ENCODE results near the gene SIRPB2.

SIRPB2 gene

DNA sequence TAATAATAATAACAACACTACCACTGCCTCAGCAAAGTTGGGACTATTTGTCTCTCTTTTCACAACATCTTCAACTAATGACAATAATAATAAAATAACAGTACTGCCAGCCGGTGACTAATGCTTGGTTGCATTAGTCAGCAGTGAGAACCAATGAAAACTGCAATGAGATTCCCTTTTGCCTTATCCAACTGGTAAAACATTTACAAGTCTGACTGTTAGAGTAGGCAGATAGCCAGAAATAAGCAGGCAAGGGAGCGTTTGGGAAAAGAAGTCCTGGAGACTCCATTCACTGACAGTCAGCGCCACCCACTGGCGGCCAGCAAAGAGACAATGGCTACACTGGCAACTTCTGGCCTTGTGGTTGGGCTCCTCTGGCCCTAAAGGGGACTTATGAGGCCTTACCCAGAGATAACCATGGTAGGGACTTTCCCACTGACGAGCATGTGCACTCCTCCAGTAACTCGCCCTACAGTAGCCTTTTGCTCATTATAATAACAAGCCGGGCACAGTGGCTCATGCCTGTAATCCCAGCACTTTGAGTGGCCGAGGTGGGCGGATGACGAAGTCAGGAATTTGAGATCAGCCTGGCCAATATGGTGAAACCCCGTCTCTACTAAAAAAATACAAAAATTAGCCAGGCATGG lies 21.2 kb downstream of the SIRPB2 start:
- peak; percentile 96 for DNase-seq

DNA sequence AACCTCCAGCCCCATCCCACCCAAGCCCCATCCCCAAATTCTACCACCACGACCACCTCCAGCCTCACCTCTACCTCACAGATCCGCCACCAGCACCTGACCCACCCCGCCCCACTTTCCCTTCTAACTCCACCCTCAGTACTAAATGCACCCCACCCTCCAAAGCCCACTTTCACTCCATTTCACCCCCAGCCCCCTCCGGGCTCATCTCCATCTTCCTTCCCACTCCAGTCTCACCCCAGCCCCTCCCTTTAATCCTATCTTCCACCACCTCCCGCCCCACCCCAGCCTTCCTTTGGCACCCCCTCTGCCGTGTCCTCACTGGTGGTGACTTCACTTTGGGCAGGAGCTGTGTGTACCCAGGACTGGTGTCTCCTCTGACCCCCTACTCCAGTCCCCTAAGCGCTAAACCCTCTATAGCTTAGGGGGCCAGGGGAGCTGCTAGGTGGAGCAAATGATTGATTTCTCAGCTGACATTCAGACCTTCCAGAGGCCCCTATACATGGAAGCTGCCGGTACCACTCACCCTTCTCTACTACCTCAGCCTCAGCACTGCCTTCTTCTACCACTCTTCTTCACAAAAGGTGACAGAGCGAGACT lies 21.8 kb downstream of the SIRPB2 start:
- no peak for DNase-seq

DNA sequence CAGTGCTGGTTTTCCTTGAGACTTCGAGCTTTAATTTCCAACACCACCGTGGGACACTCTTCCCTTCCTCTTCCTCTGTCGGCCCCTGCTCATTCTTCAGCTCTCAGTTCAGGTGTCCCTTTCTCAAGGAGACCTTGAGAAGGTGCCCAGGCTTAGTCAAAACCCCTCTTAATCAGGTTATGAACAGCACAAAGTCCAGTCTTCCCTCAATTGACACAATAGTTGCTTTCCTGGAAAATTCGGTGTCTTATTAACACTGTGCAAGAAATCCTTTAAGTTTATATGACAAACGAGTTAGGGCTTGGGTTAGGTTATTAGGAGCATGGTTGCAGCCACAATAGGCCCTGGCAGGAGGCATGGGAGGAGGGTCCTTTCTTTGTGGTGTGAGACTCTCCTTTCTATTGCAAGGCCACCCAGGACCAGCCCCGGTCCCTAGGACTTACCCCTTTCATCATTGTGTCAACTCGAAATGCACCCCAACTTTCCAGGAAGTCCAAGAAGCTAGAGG lies 23.0 kb downstream of the SIRPB2 start:
- no peak for DNase-seq

DNA sequence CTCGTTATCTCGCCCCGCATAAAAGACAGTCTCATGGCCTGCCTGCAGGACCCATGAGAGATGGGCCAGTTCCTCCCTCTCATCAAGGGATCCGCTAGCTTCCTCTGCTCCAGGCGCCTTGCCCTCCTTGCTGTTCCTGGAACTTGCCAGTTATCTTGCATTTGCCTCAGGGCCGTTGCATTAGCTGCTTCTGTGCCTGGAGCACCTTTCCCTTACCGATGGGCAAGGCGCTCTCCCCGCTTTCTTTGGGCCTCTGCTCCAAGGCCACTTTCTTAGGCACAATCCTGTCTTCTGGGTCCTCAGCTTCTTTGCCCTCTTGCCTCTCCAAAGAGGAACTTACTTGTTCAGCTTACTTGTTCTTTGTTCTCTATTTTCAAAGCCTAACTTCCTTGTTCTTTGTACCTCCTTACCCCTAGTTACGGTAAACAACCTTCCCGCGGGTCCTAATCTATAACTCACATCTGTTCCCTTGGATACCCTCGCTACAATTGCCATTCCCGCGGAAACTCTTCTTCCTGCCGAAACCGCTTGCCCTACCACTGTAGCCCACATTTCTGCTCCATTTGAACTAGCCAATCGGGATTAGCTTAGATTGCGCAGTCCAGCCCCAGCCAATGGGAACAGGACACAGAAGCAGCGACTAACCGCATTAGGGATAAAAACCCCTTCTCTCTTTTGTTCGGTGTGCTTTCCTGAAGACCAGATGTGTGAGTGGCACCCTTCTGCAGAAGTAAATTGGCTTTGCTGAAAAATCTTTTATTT lies 23.7 kb downstream of the SIRPB2 start:
- DNase-seq = no peak

DNA sequence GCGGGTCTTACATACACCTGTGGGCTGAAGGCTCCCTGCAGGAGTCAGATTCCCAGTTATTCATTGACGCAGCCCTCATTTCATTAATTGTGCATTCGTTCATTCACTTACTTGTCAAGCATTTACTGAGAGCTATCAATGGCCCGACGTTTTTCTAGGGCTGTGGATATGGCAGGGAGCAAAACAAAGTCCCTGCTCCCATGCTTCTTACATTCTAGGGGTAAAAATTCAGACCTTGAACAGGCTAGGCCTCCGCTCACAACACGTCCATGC lies 24.2 kb downstream of the SIRPB2 start:
- DNase-seq = no peak

DNA sequence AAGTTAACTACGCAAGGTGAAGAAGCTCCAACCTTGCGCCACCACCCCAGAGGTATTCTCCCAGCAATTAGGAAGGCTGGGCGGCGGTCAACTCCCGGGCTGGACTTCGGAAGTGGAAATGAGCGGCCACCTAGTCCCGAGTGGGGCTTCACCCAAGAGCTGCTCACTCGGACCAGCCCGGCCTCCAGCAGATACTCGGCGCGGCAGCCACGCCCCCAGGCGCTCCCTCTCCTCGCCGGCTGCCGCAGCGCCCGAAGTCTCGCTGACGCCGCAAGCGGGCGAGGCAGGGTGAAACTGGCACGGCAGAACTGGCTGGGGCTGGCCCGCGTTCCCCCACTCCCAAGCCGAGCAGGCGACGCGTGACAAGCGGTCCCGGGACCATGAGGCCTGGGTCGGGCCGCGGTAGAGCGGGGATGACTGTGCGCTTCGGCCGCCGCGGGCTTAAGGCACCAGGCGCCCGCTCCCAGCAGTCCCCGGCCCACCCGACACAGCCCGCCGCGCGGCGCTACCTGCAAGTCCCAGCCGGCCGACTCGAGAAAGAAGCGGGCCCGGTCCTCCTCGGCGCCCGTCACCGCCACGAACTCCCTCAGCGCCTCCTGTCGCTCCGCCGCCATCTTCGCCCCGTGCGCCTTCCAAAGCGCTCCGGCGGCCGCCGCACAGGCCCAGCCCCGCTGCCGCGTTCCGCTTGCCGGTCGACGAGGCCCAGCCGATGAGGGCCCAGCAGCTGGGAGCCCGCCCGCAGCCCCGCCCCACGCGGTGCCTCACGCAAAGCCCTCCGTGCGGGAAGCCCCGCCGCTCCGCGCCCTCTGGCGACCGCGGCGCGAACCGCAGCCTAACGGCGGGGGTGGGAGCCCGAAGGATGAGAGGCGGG lies 24.8 kb downstream of the SIRPB2 start, which contains the start of gene NSFL1C:
Gene NSFL1C, minus strand, starts transcription at position 639 of the 871 bp plus-strand sequence. Its CDS starts 25 bp downstream, at position 614.
- DNase-seq = peak; percentile 69

DNA sequence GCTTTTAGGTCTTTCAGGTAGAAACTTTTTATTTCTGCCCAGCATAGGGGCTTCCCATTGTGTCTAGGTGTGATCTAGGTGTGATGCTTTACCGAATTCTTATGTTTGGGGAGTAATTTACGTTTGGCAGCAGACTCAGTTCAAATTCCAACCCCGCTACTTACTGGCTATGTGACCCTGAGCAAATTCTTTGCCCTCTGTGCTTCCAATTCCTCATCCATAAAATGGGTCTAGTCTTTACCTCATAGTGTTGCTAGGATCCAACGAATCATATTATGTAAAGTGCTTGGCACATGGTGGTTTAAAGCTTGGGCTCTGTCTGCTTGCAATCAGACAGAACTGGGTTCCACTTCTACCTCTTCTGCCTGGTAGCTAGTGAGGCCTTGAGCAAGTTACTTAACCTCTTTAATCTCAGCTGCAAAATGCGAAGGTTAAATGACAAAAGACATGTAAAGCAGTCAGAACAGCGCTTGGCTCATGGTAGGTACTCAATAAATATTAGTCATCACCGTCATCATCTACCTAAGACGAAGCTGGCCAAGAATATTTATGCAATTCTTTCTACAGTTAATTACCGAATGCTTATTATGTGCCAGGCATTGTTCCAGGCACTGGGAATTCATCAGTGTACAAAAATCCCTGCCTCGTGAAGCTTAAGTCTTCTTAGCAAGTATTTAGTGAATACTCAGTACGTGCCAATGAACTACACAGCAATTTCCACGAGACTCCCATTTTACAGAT lies 25.6 kb downstream of the SIRPB2 start:
- DNase-seq = no peak

DNA sequence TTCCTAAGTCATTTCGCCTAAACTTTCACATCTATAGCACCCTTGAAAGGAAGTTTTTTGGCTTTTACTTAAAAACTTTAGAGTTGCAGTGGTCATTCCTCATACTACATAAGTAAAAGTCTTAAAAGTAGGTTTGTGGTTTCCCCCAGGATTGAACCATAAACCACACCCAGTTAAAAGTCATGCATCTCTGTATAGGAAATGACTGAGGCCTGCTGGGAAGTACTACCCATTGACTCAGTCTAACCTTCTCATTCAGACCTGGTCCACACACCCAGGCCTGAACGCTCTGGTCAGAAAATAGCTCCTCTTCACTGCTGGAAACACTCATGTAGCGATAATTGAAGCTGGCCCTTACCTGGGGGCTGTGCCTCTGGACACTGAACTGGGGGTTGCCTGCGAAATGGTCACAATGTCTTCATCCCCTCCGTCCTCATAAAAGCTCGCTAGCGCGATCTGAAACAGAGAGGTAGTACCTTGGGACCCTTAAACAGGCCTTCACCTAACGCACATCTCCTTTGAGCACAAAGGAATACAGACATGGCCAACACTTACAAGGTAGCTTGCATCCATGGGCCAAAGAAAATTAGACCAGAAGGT lies 27.1 kb downstream of the SIRPB2 start:
- no peak for DNase-seq

DNA sequence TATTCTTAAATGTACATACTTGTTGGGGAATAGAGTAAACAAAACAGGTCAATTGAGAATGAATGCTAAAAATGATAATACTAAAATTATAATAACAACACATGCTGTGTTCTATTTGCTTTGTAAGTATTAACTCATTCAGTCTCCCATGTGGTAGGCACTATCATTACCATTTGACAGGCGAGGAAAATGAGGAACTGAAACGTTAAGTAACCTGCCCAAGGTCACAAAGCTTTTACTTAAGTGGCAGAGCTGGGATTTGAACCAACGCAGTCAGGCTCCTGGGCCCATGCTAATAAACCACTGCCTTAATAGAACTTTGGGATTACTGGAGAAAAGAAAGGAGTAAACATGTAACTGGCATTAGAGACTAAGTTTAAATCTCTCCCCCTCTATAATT lies 28.4 kb downstream of the SIRPB2 start:
- DNase-seq = no peak

DNA sequence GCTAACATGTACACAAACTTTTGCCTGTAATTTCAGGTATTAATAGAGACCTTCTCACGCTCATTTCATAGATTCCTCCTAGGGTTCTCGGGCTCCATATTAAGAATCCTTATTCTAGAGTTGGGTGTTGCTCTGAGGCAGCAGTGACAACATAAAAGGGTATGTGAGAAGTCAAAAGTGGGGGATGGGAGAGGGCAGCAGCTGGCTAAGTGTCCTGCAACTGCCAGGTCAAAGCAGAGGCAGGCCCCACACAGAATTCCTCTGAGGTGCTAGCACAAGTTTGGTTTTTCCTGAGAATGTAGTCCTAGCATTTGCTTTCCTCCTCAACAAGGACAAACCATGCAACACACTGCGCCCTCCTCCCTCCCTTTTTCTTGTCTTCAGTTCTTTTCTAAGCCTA lies 29.2 kb downstream of the SIRPB2 start:
- no peak for DNase-seq

DNA sequence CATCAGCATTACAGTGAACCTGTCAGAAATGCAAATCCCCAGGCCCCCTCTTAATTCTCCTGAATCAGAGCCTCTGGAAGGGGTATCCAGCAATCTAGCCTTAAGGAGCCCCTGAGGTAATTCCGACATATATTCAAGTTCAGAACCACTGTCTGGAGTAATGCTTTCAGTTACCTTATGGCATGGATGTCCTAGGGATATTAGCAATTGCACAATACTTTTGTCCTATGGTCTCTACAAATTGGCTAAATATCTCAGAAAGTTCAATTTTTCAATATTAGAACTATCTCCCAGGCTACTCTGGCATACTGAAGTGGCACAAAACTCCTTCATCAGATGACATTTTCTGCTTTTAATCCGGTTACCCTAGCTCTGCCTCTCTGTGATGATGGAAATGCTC lies 30.9 kb downstream of the SIRPB2 start:
- no peak for DNase-seq

DNA sequence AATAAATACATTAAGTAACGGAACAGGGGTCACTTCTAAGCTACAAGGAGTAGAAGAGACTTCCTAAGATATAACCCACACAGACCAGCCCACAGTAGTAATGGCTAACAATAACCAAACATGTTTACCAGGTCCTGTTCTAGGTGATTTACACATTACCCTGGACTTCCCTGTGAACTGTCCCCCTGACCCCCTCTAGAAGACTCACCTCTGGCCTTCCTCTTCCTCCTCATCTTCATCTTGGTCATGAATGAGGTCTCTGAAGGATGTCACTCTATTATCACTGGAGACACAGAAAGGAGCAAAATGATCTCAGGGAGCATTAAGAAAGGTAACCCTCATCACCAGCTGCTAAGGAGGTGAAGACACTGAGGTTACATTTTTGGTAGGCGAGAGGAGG lies 33.2 kb downstream of the SIRPB2 start:
- DNase-seq = no peak

DNA sequence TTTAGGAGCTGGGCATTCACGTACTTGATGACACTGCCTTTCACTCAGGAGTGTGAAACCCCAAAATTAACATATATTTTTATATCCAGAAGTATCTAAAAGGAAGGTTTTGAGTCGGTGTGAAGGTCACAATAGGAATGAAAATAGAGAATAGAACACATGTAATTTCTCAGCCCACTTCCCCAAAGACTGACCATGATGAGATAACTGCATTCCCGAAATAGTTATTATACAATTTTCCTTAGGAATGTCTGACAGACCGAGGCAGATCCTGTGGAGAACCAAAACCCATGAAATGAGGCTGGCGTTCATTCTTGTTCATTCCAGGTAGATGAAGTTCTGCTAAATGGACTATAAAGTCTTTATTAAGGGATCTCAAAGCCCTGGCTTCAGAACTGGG lies 34.9 kb downstream of the SIRPB2 start:
- no peak for DNase-seq

DNA sequence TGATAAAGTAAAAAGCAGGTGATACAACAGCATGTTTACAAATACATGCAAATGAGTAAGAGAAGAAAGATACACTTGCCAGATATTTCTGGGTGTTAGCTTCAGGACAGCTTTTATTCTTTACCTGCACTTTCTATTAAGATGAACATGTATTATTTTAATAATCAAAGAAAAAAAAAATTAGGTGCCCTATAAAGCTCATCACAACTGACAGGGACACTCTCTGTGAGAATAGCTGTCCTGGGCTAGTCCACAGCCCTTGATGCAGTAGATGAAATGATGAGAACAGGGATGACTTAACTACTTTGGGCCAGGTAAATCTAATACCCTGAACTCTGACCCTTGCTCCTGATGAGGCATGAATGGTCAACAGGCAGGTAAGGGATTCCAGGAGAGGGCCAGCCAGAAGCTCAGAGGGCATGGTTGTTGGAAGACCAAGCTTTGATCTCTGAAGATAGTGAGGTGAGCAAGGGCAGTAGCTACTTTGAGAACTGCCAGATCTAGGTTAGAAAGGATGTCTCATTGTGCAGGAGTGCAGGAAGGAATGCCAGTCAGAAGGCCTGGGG lies 40.2 kb downstream of the SIRPB2 start:
- no peak for DNase-seq

DNA sequence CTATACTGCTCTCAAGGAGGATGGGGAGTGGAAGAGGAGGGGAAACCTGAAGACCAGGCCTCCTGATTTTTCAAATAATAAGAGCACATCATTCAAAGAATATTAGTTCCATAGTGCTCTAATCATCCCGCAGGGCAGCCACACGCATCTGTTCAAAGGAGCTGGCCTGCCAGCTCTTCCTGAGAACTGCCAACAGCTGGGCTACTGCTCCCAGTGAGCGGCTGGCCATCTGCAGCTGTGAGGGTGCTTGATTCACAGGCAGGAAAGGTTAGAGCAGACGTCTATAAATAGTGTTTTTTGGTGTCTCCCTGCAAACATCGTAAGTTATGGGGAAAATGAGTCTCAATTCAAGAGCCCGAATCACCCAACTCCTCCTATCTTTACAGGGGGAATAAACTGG lies 41.9 kb downstream of the SIRPB2 start:
- no peak for DNase-seq

DNA sequence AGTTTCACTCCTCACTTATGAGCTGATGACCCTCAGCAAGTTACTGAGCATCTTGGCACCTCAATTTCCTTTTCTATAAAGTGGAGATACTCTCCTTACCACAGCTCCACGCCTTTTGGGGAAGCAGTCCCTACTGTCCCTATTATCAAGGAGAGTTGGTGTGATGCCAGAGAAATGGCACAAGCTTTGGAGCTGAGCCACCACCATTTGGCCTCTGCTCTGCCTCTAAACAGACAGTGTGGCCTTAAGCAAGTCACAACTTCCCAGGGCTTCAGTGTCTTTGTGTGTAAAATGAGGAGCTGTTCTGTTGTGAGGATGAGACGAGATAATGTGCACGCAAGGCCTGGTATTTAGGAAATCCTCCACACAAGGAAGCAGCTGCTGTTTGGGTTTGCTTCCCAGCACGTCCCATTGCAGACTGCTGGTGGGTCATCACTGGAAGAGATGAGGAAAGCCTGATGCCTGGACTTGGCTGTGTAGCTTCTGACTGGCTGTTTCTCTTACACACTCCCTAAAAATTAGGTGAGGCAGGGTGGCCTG lies 43.1 kb downstream of the SIRPB2 start:
- DNase-seq = no peak

DNA sequence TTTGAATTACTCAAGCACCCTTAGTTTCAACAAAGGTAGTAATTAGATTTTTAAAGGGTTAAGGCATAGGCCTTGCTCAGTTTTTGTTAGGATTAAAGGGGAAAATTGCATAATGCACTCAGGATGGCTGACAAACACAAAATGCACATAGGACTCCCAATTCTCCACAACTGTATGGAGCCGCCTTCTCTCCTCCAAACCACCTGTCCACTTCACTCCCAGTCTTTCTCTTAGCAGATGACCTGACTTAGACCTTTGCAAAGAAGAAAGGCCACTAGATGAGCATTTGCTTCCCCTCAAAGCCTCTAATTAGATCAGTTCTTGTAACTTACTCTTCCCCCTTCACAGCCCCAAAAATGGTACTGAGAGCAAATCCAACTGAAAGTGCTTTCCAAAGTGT lies 44.7 kb downstream of the SIRPB2 start:
- no peak for DNase-seq

DNA sequence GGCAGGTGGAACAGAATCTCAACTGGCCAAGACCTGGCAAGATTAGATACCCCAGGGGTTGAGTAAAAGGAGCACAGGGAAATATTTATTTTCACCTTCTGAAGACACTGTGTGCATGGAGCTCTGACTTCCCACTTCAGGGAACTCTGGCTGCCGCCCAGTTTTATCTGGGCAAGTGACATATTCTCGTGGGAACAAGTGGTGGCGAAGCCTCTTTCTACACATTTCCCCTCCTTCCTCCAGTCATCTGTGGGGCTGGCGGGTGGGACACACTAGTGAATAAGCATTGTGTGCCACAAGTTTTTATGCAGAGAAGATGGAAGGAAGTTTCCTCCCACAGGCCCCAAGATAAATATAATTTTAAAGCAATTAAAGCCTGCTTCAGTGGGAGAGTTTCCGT lies 48.1 kb downstream of the SIRPB2 start:
- DNase-seq = no peak

DNA sequence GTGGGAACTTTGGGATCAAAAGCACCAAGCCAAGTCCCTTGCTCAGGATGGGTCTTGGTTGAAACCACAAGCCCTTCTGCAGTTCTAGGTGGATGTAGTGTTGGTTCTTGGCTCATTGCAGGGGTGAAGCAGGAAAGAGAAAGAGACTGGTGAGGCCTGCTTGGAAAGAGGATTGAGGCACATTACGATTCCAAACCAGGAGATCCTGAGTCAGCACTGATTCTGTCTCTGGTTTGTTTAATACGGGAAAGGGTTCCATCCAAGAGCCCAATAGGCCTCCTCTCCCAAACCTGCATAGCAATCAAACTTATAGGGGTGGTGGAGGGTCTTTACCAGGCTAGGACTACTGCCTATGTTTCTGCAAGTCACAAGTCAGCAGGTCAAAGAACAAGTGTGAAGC lies 48.9 kb downstream of the SIRPB2 start:
- no peak for DNase-seq

DNA sequence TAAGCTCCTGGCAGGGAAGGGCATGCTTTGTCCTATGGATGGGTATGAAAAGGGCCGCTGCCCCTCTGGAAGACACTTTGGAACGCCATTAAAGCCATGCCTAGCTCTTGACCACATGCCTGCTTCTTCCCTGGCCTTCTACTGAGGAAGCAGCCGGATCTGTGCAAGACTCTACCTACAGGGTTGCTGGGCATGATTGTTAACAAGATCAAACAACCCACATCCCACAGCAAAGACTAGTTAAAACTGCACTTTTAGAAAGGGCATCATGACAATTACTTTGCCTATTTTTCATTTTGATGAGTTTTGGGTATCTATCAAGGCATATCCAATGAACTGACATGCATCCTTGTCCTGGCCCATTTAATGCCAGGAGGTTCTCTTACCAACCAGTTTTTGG lies 50.1 kb downstream of the SIRPB2 start:
- no peak for DNase-seq

DNA sequence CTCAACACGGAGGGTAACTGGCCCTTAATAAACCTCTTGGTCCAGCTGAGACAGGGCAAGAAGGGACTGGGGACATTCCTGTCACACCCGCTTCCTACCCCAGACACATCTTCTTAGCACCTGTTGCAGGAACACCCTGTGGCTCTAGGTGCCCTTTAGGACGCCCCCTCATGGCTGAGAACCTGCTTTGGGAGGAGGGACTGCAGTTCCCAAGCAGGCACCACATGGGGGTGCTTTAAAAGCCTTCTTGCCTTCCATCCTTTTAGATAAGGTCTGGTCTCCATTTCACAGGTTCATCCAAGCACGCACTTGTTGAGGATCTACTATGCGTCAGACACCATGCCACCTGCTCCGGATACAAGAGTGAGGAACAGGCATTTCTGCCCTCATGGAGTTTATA lies 51.2 kb downstream of the SIRPB2 start:
- DNase-seq = no peak

DNA sequence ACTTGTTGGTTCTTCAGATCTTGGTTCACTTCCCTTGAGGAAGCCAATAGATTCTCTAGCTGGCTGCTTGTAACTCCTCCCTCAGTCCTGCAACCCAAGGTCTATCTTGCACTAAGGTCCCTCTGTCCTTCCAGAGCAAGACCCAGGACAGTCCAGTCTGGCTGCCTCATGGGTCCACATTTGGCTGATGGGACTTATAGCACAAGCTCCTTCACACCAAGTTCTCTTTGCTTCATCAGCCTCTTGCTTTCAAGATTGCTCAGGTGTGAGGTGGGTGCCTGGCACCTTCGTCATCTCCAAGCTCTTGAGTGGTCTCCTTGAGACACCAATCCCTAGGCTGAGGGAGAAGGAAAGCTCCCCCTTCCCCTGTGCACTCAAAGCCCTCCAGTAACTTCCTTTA lies 52.9 kb downstream of the SIRPB2 start:
- DNase-seq = no peak

Measured in amniotic stem cell (primary cell).